Measurements from ENCODE around the gene EHHADH. TPM values are rescaled to one million over a fixed set of nuclear protein-coding genes. Genes with fewer than 3 reads are reported as not detected.

The EHHADH gene
- polyA plus RNA-seq, 2 of the 4 experiments (the other 2 are of a cell fraction): 5.4 to 7.7 TPM

DNA sequence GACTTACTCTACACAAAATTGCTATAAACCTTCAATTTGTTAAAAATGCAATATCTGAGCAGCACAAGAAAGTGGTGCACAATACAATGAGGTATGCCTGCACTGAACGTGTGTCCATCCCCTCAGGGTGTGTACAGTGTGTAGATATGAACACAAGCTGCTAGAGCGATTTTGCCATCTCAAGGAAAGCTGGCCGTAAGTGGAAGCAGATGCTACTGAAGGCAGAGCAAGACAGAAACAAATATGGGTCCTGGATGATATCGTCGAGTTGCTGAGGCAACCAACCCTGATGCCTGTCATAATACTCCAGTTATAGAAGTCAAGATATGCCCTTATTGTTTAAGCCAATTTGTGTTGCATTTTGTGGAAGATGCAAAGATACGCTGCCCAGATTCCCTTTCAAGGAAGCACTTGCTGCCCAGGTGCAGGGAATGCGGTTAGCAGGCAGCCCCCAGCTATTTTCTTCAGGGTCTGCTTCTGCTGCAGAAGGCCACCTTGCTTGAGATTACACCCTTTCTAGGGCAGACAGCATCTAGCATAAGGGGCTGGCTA is 25.8 kb upstream of the EHHADH start:
- ChIA-PET CTCF (interaction anchor here (1.2 kb wide), 1 partner anchor 9 kb away, joined by 3 read pairs; no protein-coding TSS in a partner anchor), POLR2A (no interaction called here)
- no peak for FAIRE-seq
- no peak overlapping the region for H3K4me2 ChIP-seq
- WGBS (ENCODE audit: missing lambda C conversion rate): 76% methylated on average over 7 of the region's 7 CpGs
- ATAC-seq: no peak
- TF ChIP-seq RCOR1 (IDR thresholded peaks at IDR 0.05; ENCODE audit: low read depth, low read length): no peak
- no peak for TF ChIP-seq BHLHE40 (IDR thresholded peaks at IDR 0.05; ENCODE audit: low read depth, low read length)
- no peak for TF ChIP-seq HEYL (CRISPR knock-in tag; IDR thresholded peaks at IDR 0.05)
- no peak for TF ChIP-seq CBX2 (IDR thresholded peaks at IDR 0.05; ENCODE audit: borderline replicate concordance, low read depth)
- no peak for TF ChIP-seq NR3C1 (IDR thresholded peaks at IDR 0.05)
- TF ChIP-seq HOXB13 (CRISPR knock-in tag; IDR thresholded peaks at IDR 0.05; ENCODE audit: low read depth): no peak
- TF ChIP-seq POLR2A (IDR thresholded peaks at IDR 0.05; ENCODE audit: low read length): no peak
- no peak for TF ChIP-seq EP300 (IDR thresholded peaks at IDR 0.05)
- TF ChIP-seq RNF2 (IDR thresholded peaks at IDR 0.05; ENCODE audit: borderline replicate concordance, low read depth): no peak
- TF ChIP-seq HOXA7 (CRISPR knock-in tag; IDR thresholded peaks at IDR 0.05): no peak
- TF ChIP-seq EHMT2 (IDR thresholded peaks at IDR 0.05; ENCODE audit: low read depth): no peak
- TF ChIP-seq, protein P1, sequence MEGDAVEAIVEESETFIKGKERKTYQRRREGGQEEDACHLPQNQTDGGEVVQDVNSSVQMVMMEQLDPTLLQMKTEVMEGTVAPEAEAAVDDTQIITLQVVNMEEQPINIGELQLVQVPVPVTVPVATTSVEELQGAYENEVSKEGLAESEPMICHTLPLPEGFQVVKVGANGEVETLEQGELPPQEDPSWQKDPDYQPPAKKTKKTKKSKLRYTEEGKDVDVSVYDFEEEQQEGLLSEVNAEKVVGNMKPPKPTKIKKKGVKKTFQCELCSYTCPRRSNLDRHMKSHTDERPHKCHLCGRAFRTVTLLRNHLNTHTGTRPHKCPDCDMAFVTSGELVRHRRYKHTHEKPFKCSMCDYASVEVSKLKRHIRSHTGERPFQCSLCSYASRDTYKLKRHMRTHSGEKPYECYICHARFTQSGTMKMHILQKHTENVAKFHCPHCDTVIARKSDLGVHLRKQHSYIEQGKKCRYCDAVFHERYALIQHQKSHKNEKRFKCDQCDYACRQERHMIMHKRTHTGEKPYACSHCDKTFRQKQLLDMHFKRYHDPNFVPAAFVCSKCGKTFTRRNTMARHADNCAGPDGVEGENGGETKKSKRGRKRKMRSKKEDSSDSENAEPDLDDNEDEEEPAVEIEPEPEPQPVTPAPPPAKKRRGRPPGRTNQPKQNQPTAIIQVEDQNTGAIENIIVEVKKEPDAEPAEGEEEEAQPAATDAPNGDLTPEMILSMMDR (IDR thresholded peaks at IDR 0.05): no peak
- no peaks in the 10 kb centered on the region for H3K9me3 ChIP-seq
- 0 out of 3 replicates have a peak, but pooled peaks cover 5% of the 10 kb centered on the region for H3K4me1 ChIP-seq
- no peak for DNase-seq (ENCODE audit: low read depth in 1 of 2, low spot score in 1 of 2)
- no peak overlapping the region for H3K4me3 ChIP-seq
- H3K27ac ChIP-seq: no peak overlapping the region

DNA sequence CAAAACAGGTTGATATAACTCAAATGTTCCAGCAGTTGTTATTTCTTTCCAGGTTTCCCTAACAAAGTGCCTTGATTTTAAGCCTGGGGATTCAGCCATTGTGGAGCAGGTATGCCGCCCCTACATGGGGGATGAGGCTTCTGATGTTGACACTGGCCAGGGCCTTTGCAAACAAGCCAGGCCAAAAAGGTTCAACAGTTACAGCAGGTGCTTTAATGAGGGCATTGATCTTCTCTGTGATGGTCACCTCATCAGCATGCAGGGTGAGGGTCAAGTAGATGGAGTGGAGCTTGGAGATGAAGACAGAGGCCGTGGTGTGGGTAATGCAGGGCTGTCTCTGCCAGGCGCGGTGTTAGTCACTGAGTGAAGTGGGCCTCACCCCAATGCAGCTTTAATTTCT is 22.6 kb upstream of the EHHADH start:
- Histone ChIP-seq H3K27ac (no peak overlapping the region), H3K4me1 (no peaks in the 10 kb centered on the region), H3K4me3 (no peak overlapping the region), H3K4me2 (no peak overlapping the region), H3K9me3 (no peaks in the 10 kb centered on the region)
- no peak for DNase-seq (ENCODE audit: low read depth in 1 of 2, low spot score in 1 of 2)
- CTCF ChIA-PET: no interaction called here
- POLR2A ChIA-PET: no interaction called here
- ATAC-seq: no peak
- FAIRE-seq: no peak
- 53% methylated on average over 4 of the region's 4 CpGs for WGBS (ENCODE audit: missing lambda C conversion rate)
- no peak for TF ChIP-seq BHLHE40 (IDR thresholded peaks at IDR 0.05; ENCODE audit: low read depth, low read length)
- TF ChIP-seq KDM5A (IDR thresholded peaks at IDR 0.05): no peak
- TF ChIP-seq RCOR1 (IDR thresholded peaks at IDR 0.05; ENCODE audit: low read depth, low read length): no peak
- TF ChIP-seq HOXB5 (CRISPR knock-in tag; IDR thresholded peaks at IDR 0.05): no peak
- no peak for TF ChIP-seq FOSL2 (IDR thresholded peaks at IDR 0.05)
- TF ChIP-seq FOSL2 (CRISPR knock-in tag; IDR thresholded peaks at IDR 0.05): no peak
- no peak for TF ChIP-seq HOXA7 (CRISPR knock-in tag; IDR thresholded peaks at IDR 0.05)

DNA sequence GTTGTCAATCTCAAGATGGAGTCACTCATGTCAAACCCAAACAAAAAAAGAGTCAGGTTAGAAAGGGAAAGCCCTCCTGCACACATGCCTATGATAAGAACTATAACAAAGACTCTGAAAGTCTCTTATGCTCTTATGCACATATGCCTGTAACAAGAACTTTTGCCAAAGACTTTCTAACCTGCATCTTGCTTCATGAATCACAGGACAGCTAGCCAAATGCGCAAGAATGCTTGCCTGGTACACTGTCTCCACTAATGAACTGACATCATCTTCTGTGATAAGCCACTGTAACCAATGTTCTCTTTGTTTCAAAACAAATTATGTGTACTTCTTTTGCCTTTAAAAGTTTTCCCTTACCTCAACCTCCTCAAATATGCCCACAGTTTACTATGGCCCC is 18.2 kb upstream of the EHHADH start:
- POLR2A ChIA-PET: no interaction called here
- ATAC-seq: no peak
- Histone ChIP-seq H3K4me2 (no peak overlapping the region), H3K9me3 (no peaks in the 10 kb centered on the region), H3K27ac (no peak overlapping the region), H3K4me1 (no peaks in the 10 kb centered on the region), H3K4me3 (no peak overlapping the region)
- no peak for FAIRE-seq
- TF ChIP-seq TFCP2L1 (CRISPR knock-in tag; IDR thresholded peaks at IDR 0.05): no peak
- no peak for TF ChIP-seq ZNF302 (CRISPR knock-in tag; IDR thresholded peaks at IDR 0.05)
- no peak for TF ChIP-seq GATA3 (IDR thresholded peaks at IDR 0.05; ENCODE audit: borderline replicate concordance)
- no peak for TF ChIP-seq FOSB (CRISPR knock-in tag; IDR thresholded peaks at IDR 0.05)
- TF ChIP-seq, protein P2, sequence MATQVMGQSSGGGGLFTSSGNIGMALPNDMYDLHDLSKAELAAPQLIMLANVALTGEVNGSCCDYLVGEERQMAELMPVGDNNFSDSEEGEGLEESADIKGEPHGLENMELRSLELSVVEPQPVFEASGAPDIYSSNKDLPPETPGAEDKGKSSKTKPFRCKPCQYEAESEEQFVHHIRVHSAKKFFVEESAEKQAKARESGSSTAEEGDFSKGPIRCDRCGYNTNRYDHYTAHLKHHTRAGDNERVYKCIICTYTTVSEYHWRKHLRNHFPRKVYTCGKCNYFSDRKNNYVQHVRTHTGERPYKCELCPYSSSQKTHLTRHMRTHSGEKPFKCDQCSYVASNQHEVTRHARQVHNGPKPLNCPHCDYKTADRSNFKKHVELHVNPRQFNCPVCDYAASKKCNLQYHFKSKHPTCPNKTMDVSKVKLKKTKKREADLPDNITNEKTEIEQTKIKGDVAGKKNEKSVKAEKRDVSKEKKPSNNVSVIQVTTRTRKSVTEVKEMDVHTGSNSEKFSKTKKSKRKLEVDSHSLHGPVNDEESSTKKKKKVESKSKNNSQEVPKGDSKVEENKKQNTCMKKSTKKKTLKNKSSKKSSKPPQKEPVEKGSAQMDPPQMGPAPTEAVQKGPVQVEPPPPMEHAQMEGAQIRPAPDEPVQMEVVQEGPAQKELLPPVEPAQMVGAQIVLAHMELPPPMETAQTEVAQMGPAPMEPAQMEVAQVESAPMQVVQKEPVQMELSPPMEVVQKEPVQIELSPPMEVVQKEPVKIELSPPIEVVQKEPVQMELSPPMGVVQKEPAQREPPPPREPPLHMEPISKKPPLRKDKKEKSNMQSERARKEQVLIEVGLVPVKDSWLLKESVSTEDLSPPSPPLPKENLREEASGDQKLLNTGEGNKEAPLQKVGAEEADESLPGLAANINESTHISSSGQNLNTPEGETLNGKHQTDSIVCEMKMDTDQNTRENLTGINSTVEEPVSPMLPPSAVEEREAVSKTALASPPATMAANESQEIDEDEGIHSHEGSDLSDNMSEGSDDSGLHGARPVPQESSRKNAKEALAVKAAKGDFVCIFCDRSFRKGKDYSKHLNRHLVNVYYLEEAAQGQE (IDR thresholded peaks at IDR 0.05): no peak
- TF ChIP-seq, protein P3, sequence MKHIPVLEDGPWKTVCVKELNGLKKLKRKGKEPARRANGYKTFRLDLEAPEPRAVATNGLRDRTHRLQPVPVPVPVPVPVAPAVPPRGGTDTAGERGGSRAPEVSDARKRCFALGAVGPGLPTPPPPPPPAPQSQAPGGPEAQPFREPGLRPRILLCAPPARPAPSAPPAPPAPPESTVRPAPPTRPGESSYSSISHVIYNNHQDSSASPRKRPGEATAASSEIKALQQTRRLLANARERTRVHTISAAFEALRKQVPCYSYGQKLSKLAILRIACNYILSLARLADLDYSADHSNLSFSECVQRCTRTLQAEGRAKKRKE (CRISPR knock-in tag; IDR thresholded peaks at IDR 0.05; ENCODE audit: low read depth): no peak
- 79% methylated on average over 1 of the region's 1 CpG for WGBS (ENCODE audit: missing lambda C conversion rate)
- CTCF ChIA-PET: no interaction called here
- no peak for DNase-seq (ENCODE audit: low read depth in 1 of 2, low spot score in 1 of 2)
